ENCODE data around the gene EXOSC10. TPM values are rescaled to one million over a fixed set of nuclear protein-coding genes. Genes with fewer than 3 reads are reported as not detected.
"Not testable (repeated sequence)": the region's sequence is repeated elsewhere in the genome, so short reads cannot be mapped to it uniquely, and the experiment has no call there.

Gene EXOSC10
- polyA plus RNA-seq, 1 experiment, result 65.9 TPM

DNA sequence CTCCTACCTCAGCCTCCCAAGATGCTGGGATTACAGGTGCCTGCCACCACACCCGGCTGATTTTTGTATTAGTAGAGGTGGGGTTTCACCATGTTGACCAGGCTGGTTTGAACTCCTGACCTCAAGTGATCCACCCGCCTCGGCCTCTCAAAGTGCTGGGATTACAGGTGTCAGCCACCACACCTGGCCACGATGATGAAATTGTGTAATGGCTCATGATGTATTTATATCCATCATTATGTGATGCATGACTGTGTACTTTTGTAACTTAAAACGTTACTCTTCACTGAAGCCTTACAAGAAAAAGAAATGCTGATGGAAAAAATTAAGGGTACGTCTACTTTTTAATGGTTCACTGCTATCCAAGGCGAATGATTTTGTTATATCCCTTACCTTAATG, 79.7 kb downstream of the EXOSC10 start:
- DNase-seq (ENCODE audit: low read depth, low spot score), result no peak

DNA sequence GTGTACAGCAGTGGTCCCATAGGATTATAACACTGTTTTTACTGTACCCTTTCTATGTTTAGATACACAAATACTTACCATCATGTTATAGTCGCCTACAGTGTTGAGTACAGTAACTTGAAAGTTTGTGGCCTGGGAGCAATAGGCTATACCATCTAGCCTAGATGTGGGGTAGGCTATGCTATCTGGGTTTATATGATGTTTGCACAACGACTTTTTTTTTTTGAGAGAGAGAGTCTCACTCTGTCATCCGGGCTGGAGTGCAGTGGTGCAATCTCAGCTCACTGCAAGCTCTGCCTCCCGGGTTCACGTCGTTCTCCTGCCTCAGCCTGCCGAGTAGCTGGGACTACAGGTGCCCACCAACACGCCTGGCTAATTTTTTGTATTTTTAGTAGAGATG, 80.3 kb downstream of the EXOSC10 start:
- H3K27ac ChIP-seq (ENCODE audit: low read depth, low read length); DNase-seq (ENCODE audit: low read depth, low spot score); H3K27me3 ChIP-seq (ENCODE audit: control insufficient read depth, insufficient read depth, low read length); CTCF ChIA-PET; POLR2A ChIA-PET; H3K4me3 ChIP-seq (ENCODE audit: low read depth, low read length); H3K9me3 ChIP-seq (ENCODE audit: control insufficient read depth, insufficient read depth, low read length): not testable (repeated sequence)

More for the DNA sequence above, 79.7 kb downstream of the EXOSC10 start:
- POLR2A ChIA-PET, result no interaction called here
- H3K9me3 ChIP-seq (ENCODE audit: control insufficient read depth, insufficient read depth, low read length), result no peaks in the 10 kb centered on the region
- CTCF ChIA-PET, result interaction anchor here (0.7 kb wide), 1 partner anchor 17 kb away, joined by 3 read pairs; no protein-coding TSS in a partner anchor
- H3K4me3 ChIP-seq (ENCODE audit: low read depth, low read length), result no peak overlapping the region
- H3K27ac ChIP-seq (ENCODE audit: low read depth, low read length), result no peak overlapping the region
- TF ChIP-seq, protein P1, sequence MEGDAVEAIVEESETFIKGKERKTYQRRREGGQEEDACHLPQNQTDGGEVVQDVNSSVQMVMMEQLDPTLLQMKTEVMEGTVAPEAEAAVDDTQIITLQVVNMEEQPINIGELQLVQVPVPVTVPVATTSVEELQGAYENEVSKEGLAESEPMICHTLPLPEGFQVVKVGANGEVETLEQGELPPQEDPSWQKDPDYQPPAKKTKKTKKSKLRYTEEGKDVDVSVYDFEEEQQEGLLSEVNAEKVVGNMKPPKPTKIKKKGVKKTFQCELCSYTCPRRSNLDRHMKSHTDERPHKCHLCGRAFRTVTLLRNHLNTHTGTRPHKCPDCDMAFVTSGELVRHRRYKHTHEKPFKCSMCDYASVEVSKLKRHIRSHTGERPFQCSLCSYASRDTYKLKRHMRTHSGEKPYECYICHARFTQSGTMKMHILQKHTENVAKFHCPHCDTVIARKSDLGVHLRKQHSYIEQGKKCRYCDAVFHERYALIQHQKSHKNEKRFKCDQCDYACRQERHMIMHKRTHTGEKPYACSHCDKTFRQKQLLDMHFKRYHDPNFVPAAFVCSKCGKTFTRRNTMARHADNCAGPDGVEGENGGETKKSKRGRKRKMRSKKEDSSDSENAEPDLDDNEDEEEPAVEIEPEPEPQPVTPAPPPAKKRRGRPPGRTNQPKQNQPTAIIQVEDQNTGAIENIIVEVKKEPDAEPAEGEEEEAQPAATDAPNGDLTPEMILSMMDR (IDR thresholded peaks at IDR 0.05; ENCODE audit: low read depth, low read length), result no peak
- H3K27me3 ChIP-seq (ENCODE audit: control insufficient read depth, insufficient read depth, low read length), result no peaks in the 10 kb centered on the region

Other genes with a start within 250 kb of the EXOSC10 start
- gene TARDBP, start 87.2 kb downstream of the EXOSC10 start, polyA plus RNA-seq (2011; rRNA removed), result 148 and 218 TPM in 2 replicates
- not detected in 2 replicates for gene MASP2, start 52.6 kb downstream of the EXOSC10 start, polyA plus RNA-seq (2011; rRNA removed)
- gene SRM, start 39.9 kb downstream of the EXOSC10 start, polyA plus RNA-seq (2011; rRNA removed), result 41.4 and 63.8 TPM in 2 replicates
- gene ANGPTL7, start 89.5 kb upstream of the EXOSC10 start, polyA plus RNA-seq (2011; rRNA removed), result not detected in 2 replicates
- gene MTOR, start 162.7 kb upstream of the EXOSC10 start, polyA plus RNA-seq (2011; rRNA removed), result 27.7 and 30.7 TPM in 2 replicates
- gene UBIAD1, start 173.3 kb upstream of the EXOSC10 start, polyA plus RNA-seq (2011; rRNA removed), result 10.0 and 10.7 TPM in 2 replicates